T-cell (primary cell): ENCODE measurements around the gene CHRNG. TPM values are rescaled to one million over a fixed set of nuclear protein-coding genes. Genes with fewer than 3 reads are reported as not detected.

Source experiments
- ATAC-seq, 4 experiments: fragments of 200-7000 bp in 3 of 4; fragments of 150-1000 bp in 1 of 4; cut with Tn5 transposase; replicated peaks in 1 of 4; 1 replicate in 3 of 4; 2 replicates in 1 of 4; pipeline ENCODE4 v1.10.0; 2021; ENCODE audit warnings: moderate library complexity in 3 of 4, mild to moderate bottlenecking in 2 of 4, moderate number of reproducible peaks in 1 of 4
- CTCF ChIA-PET, 2 donors: fragments of 300-600 bp; sonication (Branson Sonifier 250); formaldehyde crosslinking; loops; one replicate each; lab custom pipeline; 2022; ENCODE audit warnings: antibody characterized with exemption in 2 of 2; lab: Charles Lee
- POLR2A ChIA-PET, 2 donors: fragments of 300-600 bp; sonication (Branson Sonifier 250); formaldehyde crosslinking; loops; one replicate each; lab custom pipeline; 2022; ENCODE audit warnings: antibody characterized with exemption in 2 of 2; lab: Charles Lee
- DNase-seq, 35 experiments: peaks; one replicate each; pipeline versions ENCODE4 v3.0.0 to v3.0.0-alpha.2; 2013 to 2023
- H3K27ac ChIP-seq: one replicate; pipeline ENCODE4 v1.5.1; 2013; ENCODE audit warnings: low read length
- H3K27me3 ChIP-seq, 2 experiments: replicated peaks in 1 of 2; 1 replicate in 1 of 2; 2 replicates in 1 of 2; pipeline versions ENCODE4 v1.6.1 to v1.7.0; 2013; ENCODE audit warnings: low read length in 1 of 2, mixed read lengths in 1 of 2; ENCODE audit not compliant: control insufficient read depth in 2 of 2, insufficient read depth in 2 of 2; ENCODE audit errors: extremely low read depth in 1 of 2
- H3K36me3 ChIP-seq, 2 donors: 1 replicate in 1 of 2; 2 replicates in 1 of 2; pipeline versions ENCODE4 v1.6.1 to v1.7.0; 2013; ENCODE audit warnings: low read length in 1 of 2; ENCODE audit not compliant: control insufficient read depth in 2 of 2, insufficient read depth in 1 of 2; ENCODE audit errors: extremely low read depth in 1 of 2
- H3K4me1 ChIP-seq, 2 experiments: 1 replicate in 1 of 2; 2 replicates in 1 of 2; pipeline versions ENCODE4 v1.6.1 to v1.7.0; 2013; ENCODE audit warnings: low read length in 2 of 2, mixed read lengths in 1 of 2; ENCODE audit not compliant: insufficient read depth in 2 of 2, control insufficient read depth in 1 of 2; ENCODE audit errors: extremely low read depth in 1 of 2
- H3K4me3 ChIP-seq, 2 donors: 1 replicate in 1 of 2; 2 replicates in 1 of 2; pipeline versions ENCODE4 v1.5.1 to v1.7.0; 2013; ENCODE audit warnings: mild to moderate bottlenecking in 2 of 2, low read length in 1 of 2, moderate library complexity in 1 of 2; ENCODE audit not compliant: control insufficient read depth in 1 of 2; ENCODE audit errors: extremely low read depth in 1 of 2
- H3K9me3 ChIP-seq: 2 replicates; pipeline ENCODE4 v1.7.0; 2013
- H3K27ac Mint-ChIP-seq, 2 donors: one replicate each; pipeline ENCODE4 v1.8.0; 2020 to 2021; ENCODE audit warnings: mild to moderate bottlenecking in 2 of 2, mixed read lengths in 2 of 2
- H3K27me3 Mint-ChIP-seq, 2 donors: one replicate each; pipeline ENCODE4 v1.8.0; 2021 to 2022; ENCODE audit warnings: mixed read lengths in 2 of 2
- H3K36me3 Mint-ChIP-seq: one replicate; pipeline ENCODE4 v1.8.0; 2021; ENCODE audit warnings: mixed read lengths
- H3K4me1 Mint-ChIP-seq, 3 donors: one replicate each; pipeline ENCODE4 v1.8.0; 2020 to 2022; ENCODE audit warnings: mixed read lengths in 3 of 3, mild to moderate bottlenecking in 1 of 3
- H3K4me3 Mint-ChIP-seq, 3 donors: one replicate each; pipeline ENCODE4 v1.8.0; 2020 to 2022; ENCODE audit warnings: mild to moderate bottlenecking in 3 of 3, mixed read lengths in 3 of 3, moderate library complexity in 3 of 3
- H3K9me3 Mint-ChIP-seq, 3 donors: one replicate each; pipeline ENCODE4 v1.8.0; 2020 to 2022; ENCODE audit warnings: mixed read lengths in 3 of 3
- WGBS: methylation state at CpG from one replicate; pipeline ENCODE4 v1.1.5; 2013; ENCODE audit warnings: missing lambda C conversion rate; ENCODE audit not compliant: insufficient coverage; 5-methylcytosine and 5-hydroxymethylcytosine counted together
- total RNA-seq, 35 experiments: library from RNA in 6 of 35; stranded (reverse) in 6 of 35; fragments of 120-200 nt in 1 of 35; gene quantifications; one replicate each; pipeline versions ENCODE4 v1.2.1 to v1.2.4 and lab custom pipeline; 2013 to 2026

Gene CHRNG
- total RNA-seq, 5 donors from 2014 or later (not counting 1 experiment from before 2014, with no cell fraction given) = not detected

DNA sequence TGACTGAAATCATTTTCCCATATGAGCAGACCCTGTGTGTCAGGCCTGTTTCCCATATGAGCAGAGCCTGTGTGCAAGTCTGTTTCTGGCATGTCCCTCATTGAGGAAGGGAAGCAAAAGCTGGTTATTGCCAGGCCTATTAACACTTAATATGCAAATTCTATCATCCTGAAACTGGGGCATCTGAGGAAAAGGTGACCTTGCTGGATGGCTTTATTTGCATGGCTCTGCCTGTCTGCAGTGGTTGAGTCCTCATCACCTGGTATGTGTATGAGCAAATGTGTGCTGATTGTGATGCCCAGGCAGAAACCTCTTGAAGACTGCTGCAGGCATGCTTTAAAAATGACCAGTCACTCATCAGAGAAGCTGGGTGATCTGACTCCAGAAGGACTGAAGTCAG is 42.2 kb downstream of the CHRNG start:
- H3K27ac Mint-ChIP-seq = no peak overlapping the region
- Histone ChIP-seq H3K27me3 (no peaks in the 10 kb centered on the region), H3K4me3 (no peak overlapping the region), H3K27ac (no peak overlapping the region), H3K36me3 (peaks cover 12 to 47% of the 10 kb centered on the region in 2 donors), H3K9me3 (no peaks in the 10 kb centered on the region), H3K4me1 (no peaks in the 10 kb centered on the region)
- ATAC-seq (no peak), DNase-seq (no peak)
- no peaks in the 10 kb centered on the region for H3K27me3 Mint-ChIP-seq
- CTCF ChIA-PET = no interaction called here
- H3K36me3 Mint-ChIP-seq = peaks cover 65% of the 10 kb centered on the region
- no peaks in the 10 kb centered on the region for H3K4me1 Mint-ChIP-seq
- peaks cover 0 to 3% (median 0%) of the 10 kb centered on the region in 3 donors for H3K9me3 Mint-ChIP-seq
- POLR2A ChIA-PET = no interaction called here
- H3K4me3 Mint-ChIP-seq = no peak overlapping the region

DNA sequence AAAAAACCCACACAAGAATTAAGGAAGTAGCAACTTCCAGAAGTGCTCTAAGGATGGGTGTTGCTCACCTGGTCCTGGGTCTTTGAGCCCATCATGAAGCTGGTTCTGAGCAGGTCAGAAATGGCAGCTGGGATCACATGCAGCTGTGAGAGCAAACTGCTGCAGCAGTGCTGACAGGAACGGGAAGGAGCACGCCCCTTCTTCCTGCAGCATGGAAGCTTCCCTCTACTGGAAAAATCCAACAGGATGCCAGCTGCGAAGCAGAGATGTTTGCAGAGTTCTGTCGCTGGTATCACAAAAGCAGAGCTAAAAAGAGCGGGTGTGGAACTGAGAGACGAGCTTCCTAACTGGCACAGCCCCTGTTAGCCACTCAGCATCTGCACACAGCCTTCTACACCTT is 44.7 kb downstream of the CHRNG start:
- Histone ChIP-seq H3K36me3 (peaks cover 12 to 33% of the 10 kb centered on the region in 2 donors), H3K4me1 (no peaks in the 10 kb centered on the region), H3K27ac (no peak overlapping the region), H3K27me3 (no peaks in the 10 kb centered on the region), H3K9me3 (no peaks in the 10 kb centered on the region), H3K4me3 (no peak overlapping the region)
- no peak for DNase-seq
- H3K27ac Mint-ChIP-seq = no peak overlapping the region
- H3K9me3 Mint-ChIP-seq = peaks cover 0 to 3% (median 0%) of the 10 kb centered on the region in 3 donors
- ChIA-PET POLR2A (no interaction called here), CTCF (no interaction called here)
- no peaks in the 10 kb centered on the region for H3K27me3 Mint-ChIP-seq
- H3K36me3 Mint-ChIP-seq = peaks cover 53% of the 10 kb centered on the region
- no peaks in the 10 kb centered on the region for H3K4me1 Mint-ChIP-seq
- ATAC-seq = no peak
- WGBS = 100% methylated on average over 3 of the region's 6 CpGs
- H3K4me3 Mint-ChIP-seq = no peak overlapping the region

DNA sequence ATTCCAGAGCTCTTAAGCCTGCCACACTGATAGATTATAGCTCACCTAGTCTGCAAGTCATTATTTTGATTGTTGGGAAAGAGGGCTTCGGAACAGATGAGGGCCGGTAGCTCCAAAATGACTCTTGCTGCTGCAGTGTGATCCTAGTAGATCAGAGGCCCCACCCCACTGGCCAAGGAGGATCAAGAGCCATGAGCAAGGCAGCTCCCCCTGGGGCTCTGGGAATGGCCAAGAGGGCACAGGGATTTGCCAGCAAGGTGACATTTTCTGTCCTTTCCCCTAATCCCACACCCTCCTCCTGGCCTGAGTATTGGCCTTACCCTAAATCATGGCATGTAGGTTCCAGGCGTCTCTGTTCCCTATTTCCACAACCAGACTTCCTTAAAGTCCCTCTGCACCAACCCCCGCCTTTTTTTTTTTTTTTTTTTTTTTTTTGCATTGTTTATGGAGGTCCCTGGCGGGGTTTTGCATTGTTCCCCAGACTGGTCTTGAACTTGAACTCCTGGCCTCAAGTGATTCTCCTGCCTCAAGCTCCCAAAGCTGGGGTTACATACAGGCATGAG is 47.5 kb downstream of the CHRNG start:
- Mint-ChIP-seq H3K36me3 (peaks cover 32% of the 10 kb centered on the region), H3K4me3 (no peak overlapping the region), H3K27me3 (no peaks in the 10 kb centered on the region), H3K4me1 (no peaks in the 10 kb centered on the region), H3K9me3 (peaks cover 0 to 3% (median 0%) of the 10 kb centered on the region in 3 donors), H3K27ac (no peak overlapping the region)
- Histone ChIP-seq H3K4me1 (no peaks in the 10 kb centered on the region), H3K4me3 (no peak overlapping the region), H3K27me3 (no peaks in the 10 kb centered on the region), H3K27ac (no peak overlapping the region), H3K9me3 (no peaks in the 10 kb centered on the region), H3K36me3 (peaks cover 7 to 18% of the 10 kb centered on the region in 2 donors)
- DNase-seq (no peak), ATAC-seq (no peak)
- CTCF ChIA-PET = interaction anchor here in 1 of 2 donors (0.7 kb wide), 1 partner anchor 319 kb away, joined by 8 read pairs; no protein-coding TSS in a partner anchor
- POLR2A ChIA-PET = no interaction called here
- 93% methylated on average over 3 of the region's 5 CpGs for WGBS

DNA sequence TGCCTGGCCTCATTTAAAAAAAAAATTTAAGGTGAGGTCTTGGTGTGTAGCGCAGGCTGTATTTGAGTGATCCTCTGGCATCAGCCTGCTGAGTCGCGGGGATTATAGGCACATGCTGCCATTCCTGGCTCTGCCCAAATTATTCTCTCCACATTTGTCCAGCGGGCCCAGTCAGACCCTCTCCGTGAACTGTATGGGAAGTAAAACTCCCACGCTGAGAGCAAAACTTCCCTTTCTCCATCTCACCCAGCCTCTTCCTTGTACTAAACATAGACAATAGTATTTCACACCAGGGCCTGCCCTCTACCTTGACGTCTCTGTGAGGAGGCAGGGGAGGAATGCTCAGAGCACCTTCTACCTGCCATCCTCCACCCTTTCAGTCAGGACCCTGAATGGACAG is 48.0 kb downstream of the CHRNG start:
- H3K27ac ChIP-seq = no peak overlapping the region
- WGBS = 82% methylated on average over 4 of the region's 7 CpGs
- peaks cover 3 to 13% of the 10 kb centered on the region in 2 donors for H3K36me3 ChIP-seq
- no peak for ATAC-seq
- DNase-seq = no peak
- Mint-ChIP-seq H3K27me3 (no peaks in the 10 kb centered on the region), H3K4me3 (no peak overlapping the region), H3K36me3 (peaks cover 27% of the 10 kb centered on the region), H3K4me1 (no peaks in the 10 kb centered on the region), H3K27ac (no peak overlapping the region), H3K9me3 (peaks cover 0 to 3% (median 0%) of the 10 kb centered on the region in 3 donors)
- no peaks in the 10 kb centered on the region for H3K27me3 ChIP-seq
- no peaks in the 10 kb centered on the region for H3K9me3 ChIP-seq
- ChIA-PET POLR2A (no interaction called here), CTCF (no interaction called here)
- H3K4me3 ChIP-seq = no peak overlapping the region
- no peaks in the 10 kb centered on the region for H3K4me1 ChIP-seq

DNA sequence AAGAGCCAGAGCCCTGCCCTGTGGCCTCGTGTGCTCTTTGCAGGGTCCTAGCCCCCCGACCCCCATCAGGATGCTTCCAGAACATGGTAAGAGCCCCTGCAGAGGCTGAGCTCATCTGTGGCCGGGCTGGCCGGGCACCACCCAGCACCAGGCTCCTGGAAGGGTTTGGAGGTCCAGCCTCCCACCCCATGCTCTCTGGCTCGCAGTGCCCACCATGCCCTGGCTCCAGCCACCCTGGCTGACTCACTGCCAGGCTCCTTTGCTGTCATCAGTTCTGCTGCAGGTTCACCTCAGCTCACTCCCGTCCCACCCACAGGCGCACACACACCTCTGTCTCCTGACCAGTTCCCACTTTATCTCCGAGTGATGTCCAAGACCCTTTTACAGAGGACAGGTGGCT is 48.5 kb downstream of the CHRNG start:
- no peaks in the 10 kb centered on the region for H3K4me1 Mint-ChIP-seq
- H3K27me3 Mint-ChIP-seq = no peaks in the 10 kb centered on the region
- 77% methylated on average over 7 of the region's 8 CpGs for WGBS
- POLR2A ChIA-PET = no interaction called here
- H3K36me3 ChIP-seq = peaks cover 0 to 9% of the 10 kb centered on the region in 2 donors
- no peak overlapping the region for H3K27ac Mint-ChIP-seq
- ATAC-seq (no peak), DNase-seq (no peak)
- no peaks in the 10 kb centered on the region for H3K9me3 ChIP-seq
- no peak overlapping the region for H3K4me3 Mint-ChIP-seq
- H3K9me3 Mint-ChIP-seq = peaks cover 0 to 3% (median 0%) of the 10 kb centered on the region in 3 donors
- H3K36me3 Mint-ChIP-seq = peaks cover 22% of the 10 kb centered on the region
- no peak overlapping the region for H3K27ac ChIP-seq
- CTCF ChIA-PET = no interaction called here
- no peaks in the 10 kb centered on the region for H3K27me3 ChIP-seq
- H3K4me3 ChIP-seq = no peak overlapping the region
- H3K4me1 ChIP-seq = no peaks in the 10 kb centered on the region

DNA sequence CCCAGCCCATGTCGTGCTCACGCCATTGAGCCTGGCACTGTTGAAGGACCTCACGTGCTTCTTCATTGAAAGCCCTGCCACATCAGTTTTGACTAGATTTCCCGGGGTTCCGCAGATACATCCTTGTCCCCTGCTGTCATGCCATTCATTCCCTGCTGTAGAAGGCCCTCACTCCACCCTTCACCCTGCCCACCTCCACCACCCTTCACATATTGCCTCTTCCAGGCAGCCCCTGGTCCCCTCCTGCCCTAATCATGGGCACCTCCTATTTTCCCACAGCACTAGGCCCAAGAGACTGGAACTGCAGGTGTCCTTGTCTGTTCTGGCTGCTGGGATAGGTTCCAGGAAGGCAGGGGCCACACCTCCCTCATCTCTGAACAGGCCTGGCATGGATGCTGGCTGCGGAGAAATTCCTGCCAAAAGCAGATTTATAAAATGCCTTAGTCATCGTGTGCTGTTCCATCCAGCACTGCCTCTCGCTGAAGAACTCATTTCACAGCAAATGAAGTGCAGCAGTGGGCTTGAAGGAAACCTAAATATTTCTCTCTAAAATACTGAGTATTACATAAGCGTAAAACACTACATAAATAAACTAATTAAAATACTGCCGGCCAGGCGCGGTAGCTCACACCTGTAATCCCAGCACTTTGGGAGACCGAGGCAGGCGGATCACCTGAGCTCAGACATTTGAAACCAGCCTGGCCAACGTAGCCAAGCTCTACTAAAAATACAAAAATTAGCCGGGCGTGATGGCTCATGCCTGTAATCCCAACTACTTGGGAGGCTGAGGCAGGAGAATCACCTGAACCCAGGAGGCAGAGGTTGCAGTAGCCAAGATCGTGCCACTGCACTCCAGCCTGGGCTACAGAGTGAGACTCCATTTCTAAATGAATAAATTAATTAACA is 49.4 kb downstream of the CHRNG start:
- no peaks in the 10 kb centered on the region for H3K4me1 ChIP-seq
- Mint-ChIP-seq H3K9me3 (no peaks in the 10 kb centered on the region), H3K27me3 (no peaks in the 10 kb centered on the region), H3K4me1 (no peaks in the 10 kb centered on the region), H3K4me3 (no peak overlapping the region), H3K36me3 (peaks cover 14% of the 10 kb centered on the region), H3K27ac (no peak overlapping the region)
- DNase-seq (no peak), ATAC-seq (no peak)
- CTCF ChIA-PET = no interaction called here
- H3K36me3 ChIP-seq = peaks cover 0 to 3% of the 10 kb centered on the region in 2 donors
- no peak overlapping the region for H3K27ac ChIP-seq
- 88% methylated on average over 11 of the region's 18 CpGs for WGBS
- H3K27me3 ChIP-seq = no peaks in the 10 kb centered on the region
- POLR2A ChIA-PET = no interaction called here
- H3K9me3 ChIP-seq = no peaks in the 10 kb centered on the region
- H3K4me3 ChIP-seq = no peak overlapping the region
